Dedifferentiated amniotic fluid mesenchymal stem cell (primary cell): Measurements from ENCODE around the gene SPAG9.
"Not testable (repeated sequence)": the region's sequence is repeated elsewhere in the genome, so short reads cannot be mapped to it uniquely, and the experiment has no call there.

Experiments
- DNase-seq: peaks from one replicate; pipeline ENCODE4 v3.0.0-alpha.2; 2016; ENCODE audit errors: extremely low spot score

The SPAG9 gene

DNA sequence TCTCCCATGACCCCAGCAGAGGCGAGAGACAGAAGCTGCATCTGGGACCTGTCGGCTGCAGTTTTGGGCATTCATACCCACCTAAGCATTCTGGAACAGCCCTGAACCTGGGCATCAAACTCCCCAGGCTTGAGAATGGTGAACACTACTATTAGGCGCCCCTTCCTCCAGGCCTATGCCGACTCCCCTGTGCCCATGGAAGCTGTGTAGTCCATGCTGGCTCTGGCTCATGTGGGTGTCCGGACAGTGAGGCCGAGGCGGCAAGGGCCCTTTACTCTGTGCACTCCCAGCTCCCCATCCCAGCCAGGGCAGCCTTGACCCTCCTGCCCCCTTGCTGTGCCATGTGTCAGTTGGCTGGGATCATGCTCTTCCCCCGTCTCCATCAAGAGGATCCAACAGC, 165.5 kb downstream of the SPAG9 start:
- no peak for DNase-seq

DNA sequence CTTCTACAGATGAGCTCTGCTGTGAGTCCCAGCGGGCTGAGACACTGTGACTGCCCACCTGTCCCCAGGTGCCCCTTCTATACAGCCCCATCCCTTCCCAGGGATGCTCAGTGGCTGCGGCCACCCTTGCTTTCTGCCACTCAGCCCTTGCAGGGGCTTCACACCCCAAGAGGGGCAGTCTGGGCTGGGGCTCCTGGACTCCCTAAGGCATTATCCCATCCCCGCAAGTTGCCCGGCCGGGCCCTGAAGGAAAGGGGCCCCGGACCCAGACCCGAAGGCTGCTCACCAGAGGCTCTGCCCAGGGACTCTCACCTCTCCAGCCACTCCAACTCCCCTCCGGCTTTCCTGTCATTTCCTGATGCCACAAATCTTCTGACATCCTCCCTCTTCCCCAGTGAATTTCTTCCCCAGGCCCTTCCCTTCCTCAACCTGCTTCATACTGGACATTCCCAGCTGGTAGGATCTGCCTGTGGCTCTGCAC, 166.0 kb downstream of the SPAG9 start:
- no peak for DNase-seq

- peak; percentile 21 for DNase-seq
Observed at GRCh38 chr17:50953831-50954601, 166.7 kb downstream of the SPAG9 start.

- no peak for DNase-seq
Observed at GRCh38 chr17:50953518-50953830, 167.2 kb downstream of the SPAG9 start.

- DNase-seq = no peak
Observed at GRCh38 chr17:50952889-50953288, 167.8 kb downstream of the SPAG9 start.

GRCh38 chr17:50952013-50952412, 168.7 kb downstream of the SPAG9 start:
- DNase-seq = no peak

- DNase-seq = peak; percentile 70
Observed at GRCh38 chr17:50949989-50950877, 170.4 kb downstream of the SPAG9 start.

DNA sequence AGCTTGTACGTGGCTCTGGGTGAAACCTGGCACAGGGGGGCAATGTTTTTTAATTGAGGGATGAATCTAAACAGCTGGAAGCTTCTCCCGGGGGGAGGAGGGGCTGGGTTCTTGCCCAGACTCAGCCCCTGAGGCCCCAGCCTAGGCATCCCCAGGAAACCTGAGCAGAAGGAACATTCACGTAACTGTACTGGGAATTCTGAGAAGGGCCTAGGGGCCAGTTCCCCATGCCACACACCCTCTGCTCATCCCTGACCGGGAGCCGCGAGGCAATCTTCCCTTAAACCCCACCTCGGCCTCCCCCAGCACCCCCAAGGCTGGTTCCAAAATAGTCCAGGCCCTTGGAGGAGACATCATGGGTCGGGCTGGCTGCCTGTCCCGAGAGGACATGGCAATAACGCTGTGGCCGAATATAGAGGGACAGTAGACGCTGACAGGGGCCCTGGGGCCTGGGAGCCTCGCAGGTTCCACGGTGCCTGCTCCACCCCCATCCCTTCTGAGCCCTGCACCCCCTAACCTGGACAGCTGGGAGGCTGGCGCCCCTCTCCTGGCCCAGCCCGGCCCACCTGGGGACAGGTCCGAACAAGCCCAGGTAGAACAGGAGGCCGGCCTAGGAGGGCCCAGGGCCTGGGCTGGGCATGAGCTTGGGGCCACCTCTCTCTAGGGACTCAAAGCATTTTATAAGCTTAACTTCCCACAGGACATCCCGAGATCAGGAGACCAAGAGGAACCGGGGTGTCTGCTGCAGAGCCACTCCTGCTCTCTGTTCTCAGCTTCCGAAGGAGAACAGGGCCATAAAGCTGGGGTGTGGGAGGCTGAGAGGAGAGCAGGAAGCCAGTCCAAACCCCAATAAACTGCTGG, 171.3 kb downstream of the SPAG9 start:
- DNase-seq = no peak

DNA sequence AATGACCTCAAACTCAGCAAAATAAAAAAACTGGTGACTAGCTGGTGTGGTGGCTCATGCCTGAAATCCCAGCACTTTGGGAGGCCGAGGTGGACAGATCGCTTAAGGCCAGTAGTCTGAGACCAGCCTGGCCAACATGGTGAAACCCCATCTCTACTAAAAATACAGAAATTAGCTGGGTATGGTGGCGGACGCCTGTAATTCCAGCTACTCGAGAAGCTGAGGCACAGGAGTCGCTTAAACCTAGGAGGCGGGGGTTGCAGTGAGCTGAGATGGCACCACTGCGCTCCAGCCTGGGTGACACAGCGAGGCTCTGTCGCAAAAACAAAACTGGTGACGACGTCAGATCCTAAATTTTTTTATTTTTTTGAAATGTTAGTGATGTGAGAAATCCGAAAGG, 172.0 kb downstream of the SPAG9 start:
- no peak for DNase-seq

- no peak for DNase-seq
Observed at GRCh38 chr17:50947782-50948543, 172.7 kb downstream of the SPAG9 start.

DNA sequence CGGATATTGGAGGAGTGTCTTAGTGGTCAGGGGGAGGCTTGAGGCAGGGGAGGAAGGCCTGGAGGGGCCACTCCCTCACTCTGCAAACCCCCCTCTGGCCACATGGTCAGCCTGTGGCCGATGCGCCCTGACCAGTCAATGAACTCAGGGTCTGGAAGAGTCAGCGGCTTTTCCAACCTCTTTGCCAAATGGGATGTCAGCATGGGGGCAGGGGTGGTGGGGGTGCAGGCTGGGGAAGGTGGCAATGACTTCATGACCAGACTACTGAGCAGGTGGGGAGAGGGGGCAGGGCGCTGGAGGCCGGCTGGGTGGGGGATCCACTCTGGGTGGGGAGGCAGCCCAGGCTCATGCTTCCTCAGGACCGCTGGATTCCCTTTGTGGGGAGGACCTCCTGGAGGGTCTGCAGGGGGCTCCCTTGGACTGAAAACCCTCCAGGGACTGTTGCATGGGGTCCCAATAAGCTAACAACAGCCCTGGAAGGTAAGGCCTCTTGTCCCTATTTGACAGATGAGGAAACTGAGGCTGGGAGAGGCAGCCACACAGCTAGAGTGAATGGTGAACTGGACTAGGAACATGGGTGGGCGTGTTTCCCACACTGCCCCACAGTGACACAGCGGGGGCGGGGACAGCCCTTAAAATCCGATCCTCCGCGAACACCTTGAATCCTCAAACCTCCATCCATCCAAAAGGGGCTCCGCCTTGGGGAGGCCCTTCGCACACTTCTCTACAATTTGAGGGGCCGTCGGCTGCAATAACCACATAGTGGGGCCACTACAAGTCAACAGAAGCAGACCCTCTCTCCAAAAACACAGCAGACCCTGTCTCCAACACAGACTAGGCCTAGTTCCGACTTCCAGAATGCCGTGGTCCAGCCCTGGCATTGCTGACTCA, 173.5 kb downstream of the SPAG9 start:
- no peak for DNase-seq

- no peak for DNase-seq
Observed at GRCh38 chr17:50946223-50946890, 174.3 kb downstream of the SPAG9 start.

GRCh38 chr17:50945779-50946222, 174.9 kb downstream of the SPAG9 start:
- no peak for DNase-seq

DNA sequence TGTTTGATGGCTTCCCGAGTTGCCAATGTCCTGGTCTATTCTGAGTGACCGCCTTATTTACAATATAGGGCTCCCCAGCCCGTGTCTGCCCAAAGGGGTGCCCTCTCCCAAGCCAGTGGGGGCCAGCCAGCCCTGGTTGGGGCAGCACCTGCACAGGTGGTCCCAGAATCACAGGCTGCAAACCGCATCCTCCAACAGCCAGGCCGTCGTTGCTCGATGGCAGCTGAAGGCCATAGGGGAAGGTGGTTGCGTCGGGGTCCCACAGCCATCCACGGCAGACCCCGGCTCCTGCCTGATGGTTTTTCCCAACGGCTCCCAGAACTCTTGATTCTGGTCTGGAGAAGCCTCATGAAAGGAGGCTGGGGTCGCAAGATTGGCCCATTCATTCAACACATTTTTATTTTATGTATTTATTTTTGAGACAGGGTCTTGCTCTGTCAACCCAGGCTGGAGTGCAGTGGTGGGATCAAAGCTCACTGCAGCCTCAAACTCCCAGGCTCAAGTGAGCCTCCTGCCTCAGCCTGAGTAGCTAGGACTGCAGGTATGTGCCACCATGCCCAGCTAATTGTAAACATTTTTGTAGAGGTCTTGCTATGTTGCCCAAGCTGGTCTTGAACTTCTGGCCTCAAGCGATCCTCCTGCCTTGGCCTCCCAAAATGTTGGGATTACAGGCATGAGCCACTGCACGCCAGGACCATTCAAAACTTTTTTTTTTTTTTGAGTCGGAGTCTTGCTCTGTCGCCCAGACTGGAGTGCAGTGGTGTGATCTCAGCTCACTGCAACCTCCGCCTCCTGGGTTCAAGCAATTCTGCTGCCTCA, 175.6 kb downstream of the SPAG9 start:
- DNase-seq = no peak

- no peak for DNase-seq
Observed at GRCh38 chr17:50944054-50944901, 176.4 kb downstream of the SPAG9 start.

DNA sequence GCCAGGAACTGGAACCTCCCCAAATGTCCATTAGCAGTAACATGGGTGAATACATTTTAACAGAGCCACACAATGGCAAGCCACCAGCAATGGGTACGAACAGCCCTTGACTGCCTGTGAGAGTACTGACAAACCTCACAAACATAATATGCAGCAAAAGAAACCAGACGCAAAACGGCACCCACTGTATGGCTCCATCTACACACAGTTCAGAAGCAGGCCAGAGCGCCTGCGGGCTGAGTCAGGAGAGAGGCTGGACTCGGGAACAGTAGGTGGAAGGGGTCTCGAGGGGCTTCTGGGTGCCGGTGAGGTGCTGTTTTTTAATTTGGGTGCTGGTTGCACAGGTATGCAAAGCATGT, 177.1 kb downstream of the SPAG9 start:
- DNase-seq = no peak

GRCh38 chr17:50941676-50942048, 179.0 kb downstream of the SPAG9 start:
- DNase-seq = not testable (repeated sequence)
